ENCODE data around the gene NUB1. TPM values are rescaled to one million over a fixed set of nuclear protein-coding genes. Genes with fewer than 3 reads are reported as not detected.

NUB1 gene
- total RNA-seq, 1 donor from 2014 or later: 55.2 TPM

DNA sequence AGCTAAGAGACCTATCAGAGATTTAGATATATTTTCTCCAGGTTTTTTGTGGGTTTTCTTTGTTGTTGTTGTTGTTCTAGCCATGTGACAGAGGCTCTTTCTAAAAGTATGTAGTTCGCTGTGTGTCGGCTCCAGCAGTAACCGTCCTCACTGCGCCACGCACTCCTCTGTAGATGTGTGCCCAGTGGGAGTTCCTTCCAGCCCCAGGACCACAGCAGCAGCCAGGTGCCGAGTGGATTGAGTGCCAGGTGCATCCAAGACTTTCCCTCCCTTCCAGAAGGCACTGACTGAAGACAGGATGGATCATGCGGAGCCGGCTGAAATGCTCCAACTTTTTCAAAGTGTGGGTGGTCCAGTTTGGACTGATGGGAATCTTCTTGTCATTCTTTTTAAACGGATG is 36.4 kb downstream of the NUB1 start:
- peaks cover 19% of the 10 kb centered on the region for H3K27me3 ChIP-seq
- peaks cover 10% of the 10 kb centered on the region for H3K4me1 ChIP-seq
- H3K9me3 ChIP-seq: no peaks in the 10 kb centered on the region
- no peak overlapping the region for H3K27ac ChIP-seq
- TF ChIP-seq, protein P1, sequence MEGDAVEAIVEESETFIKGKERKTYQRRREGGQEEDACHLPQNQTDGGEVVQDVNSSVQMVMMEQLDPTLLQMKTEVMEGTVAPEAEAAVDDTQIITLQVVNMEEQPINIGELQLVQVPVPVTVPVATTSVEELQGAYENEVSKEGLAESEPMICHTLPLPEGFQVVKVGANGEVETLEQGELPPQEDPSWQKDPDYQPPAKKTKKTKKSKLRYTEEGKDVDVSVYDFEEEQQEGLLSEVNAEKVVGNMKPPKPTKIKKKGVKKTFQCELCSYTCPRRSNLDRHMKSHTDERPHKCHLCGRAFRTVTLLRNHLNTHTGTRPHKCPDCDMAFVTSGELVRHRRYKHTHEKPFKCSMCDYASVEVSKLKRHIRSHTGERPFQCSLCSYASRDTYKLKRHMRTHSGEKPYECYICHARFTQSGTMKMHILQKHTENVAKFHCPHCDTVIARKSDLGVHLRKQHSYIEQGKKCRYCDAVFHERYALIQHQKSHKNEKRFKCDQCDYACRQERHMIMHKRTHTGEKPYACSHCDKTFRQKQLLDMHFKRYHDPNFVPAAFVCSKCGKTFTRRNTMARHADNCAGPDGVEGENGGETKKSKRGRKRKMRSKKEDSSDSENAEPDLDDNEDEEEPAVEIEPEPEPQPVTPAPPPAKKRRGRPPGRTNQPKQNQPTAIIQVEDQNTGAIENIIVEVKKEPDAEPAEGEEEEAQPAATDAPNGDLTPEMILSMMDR (IDR thresholded peaks at IDR 0.05): no peak
- ATAC-seq: no peak
- intact Hi-C loops (cut with DNase I): no loop called here
- peaks cover 53% of the 10 kb centered on the region for H3K36me3 ChIP-seq
- H3K4me3 ChIP-seq: no peak overlapping the region
- DNase-seq: peak; percentile 56

DNA sequence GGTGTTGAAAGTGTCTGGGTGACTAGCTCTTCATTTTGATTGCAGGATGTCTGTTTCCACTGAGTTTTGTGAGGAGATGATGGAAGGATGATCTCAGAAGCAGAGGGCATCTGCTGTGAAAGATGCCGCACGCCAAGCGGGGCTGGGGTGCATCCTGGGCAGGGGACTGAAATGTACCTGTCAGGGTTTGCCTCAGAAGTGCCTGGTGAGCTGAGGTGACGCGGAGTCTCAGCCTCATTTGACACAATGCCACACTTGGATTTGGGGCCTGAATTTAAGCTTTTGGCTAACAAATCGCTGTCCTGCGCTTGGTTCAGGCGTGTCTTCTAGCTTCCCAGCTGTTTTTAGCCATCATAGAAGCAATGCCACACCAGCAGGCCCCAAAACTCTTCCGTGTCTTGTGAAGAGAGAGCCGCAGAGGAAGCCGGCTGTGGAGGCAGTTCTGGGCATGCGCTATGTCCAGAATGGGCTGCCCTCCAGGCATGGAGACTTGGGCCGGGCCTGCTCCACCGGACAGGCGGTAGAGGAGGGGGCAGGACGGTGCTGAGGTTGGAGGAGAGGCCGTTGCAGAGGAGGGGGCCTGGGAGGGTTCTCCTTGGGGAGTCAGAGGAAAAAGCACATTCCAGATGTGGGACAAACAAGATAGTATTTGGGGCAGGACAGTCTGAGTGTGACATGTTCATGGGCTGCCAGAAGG is 37.0 kb downstream of the NUB1 start:
- ATAC-seq (no peak), DNase-seq (peak; percentile 54)
- TF ChIP-seq, protein P1 (IDR thresholded peaks at IDR 0.05): no peak
- H3K4me1 ChIP-seq: peaks cover 10% of the 10 kb centered on the region
- intact Hi-C loops (cut with DNase I): no loop called here
- H3K9me3 ChIP-seq: no peaks in the 10 kb centered on the region
- H3K36me3 ChIP-seq: peaks cover 47% of the 10 kb centered on the region
- no peak overlapping the region for H3K27ac ChIP-seq
- H3K27me3 ChIP-seq: peaks cover 25% of the 10 kb centered on the region
- no peak overlapping the region for H3K4me3 ChIP-seq

DNA sequence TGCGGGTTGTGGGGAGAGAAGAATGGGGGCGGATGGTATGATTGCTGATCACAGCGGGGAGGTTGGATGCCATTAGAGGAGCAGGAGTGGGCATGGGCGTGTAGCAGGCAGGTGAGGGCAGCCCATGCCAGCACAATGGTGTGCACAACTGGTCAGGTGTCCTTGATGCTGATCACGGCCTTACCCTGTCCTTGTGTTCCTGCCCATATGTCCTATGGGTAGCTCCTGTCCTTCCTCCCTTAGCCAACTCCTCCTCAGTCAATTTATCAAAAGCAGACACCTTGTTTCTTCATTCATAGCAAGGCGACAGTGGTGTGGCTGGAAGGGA is 37.5 kb downstream of the NUB1 start:
- intact Hi-C loops (cut with DNase I): no loop called here
- ATAC-seq (no peak), DNase-seq (peak; percentile 38)
- peaks cover 42% of the 10 kb centered on the region for H3K36me3 ChIP-seq
- no peak overlapping the region for H3K27ac ChIP-seq
- TF ChIP-seq, protein P1 (IDR thresholded peaks at IDR 0.05): no peak
- H3K4me3 ChIP-seq: no peak overlapping the region
- H3K27me3 ChIP-seq: peaks cover 27% of the 10 kb centered on the region
- no peaks in the 10 kb centered on the region for H3K9me3 ChIP-seq
- H3K4me1 ChIP-seq: peaks cover 10% of the 10 kb centered on the region

DNA sequence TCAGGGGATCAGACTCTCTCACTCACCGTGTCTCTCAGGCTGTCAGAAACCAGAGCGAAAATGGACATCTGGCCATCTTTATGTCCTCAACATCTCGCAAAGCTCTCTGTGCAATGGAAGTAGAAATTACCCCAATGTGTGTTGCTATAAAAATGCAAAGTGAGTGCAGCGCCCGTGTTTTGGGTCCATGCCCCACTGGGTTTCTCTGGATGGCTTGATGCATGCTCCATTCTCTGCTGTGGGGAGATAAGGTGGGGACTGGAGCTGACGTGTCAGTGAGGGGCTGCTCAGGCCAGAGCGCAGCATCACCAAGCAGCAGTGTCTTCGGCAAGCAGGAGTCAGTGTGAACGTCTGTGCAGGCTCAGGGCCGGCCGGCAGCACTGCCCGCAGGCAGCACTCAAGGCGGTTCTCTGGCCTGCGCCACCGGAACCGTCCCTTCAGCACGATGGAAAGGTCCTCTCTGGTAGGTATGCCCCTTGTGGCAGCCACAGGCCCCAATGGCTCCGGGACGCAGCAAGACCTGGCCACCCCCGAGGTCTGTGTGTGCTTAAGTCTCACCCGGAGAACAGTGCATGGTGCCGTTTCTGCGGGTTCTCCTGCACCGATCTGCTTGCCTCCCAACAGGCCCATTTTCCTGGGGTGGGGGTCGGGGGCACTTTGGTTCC is 38.1 kb downstream of the NUB1 start:
- Histone ChIP-seq H3K27ac (no peak overlapping the region), H3K9me3 (no peaks in the 10 kb centered on the region), H3K4me3 (no peak overlapping the region), H3K36me3 (peaks cover 37% of the 10 kb centered on the region), H3K27me3 (peaks cover 27% of the 10 kb centered on the region), H3K4me1 (peaks cover 10% of the 10 kb centered on the region)
- no peak for ATAC-seq
- DNase-seq: peak; percentile 57
- intact Hi-C loops (cut with DNase I): no loop called here
- TF ChIP-seq, protein P1 (IDR thresholded peaks at IDR 0.05): no peak

DNA sequence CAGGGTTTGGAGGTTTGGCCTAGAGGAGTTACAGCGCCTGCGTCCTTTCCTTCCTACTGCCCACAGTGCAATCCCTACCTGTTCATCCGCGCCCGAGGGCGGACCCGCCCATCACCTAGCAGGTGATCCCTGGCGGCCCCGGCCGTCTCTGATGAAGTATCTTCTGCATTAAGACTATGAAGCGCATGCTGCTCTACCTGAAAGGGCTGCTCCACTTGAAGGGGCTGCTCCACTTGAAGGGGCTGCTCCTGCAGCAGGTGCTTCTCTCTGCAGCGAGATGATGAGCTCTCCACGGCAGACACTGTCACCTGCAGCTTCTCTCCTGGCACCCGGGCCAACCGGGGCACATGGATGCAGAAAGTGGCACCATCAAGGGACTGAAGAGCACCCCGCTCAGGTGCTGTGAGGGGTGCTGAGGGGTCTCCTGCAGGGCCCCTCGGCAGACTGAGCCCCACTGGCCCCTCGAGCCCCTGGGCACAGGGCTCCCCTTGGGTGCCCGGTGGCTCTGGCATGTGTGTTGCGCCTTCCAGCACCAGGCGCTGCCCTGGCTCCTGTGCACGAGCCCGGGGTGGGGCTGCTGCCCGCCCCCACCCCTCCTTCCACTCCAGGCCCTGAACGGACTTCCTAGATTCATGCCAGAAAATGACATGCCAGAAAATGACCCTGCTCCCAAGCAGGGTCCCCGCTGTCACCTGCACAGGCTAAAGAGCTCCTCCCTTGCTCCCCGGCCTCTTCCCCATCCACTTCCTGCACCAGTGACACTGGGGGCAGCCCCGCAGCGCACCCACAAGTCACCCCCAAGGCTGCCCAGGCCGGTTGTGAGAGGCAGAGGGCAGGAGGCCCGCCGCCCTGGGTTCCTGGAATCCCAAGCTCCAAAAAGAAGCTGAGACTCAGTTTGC is 38.8 kb downstream of the NUB1 start:
- ATAC-seq (no peak), DNase-seq (peak; percentile 54)
- H3K36me3 ChIP-seq: peaks cover 33% of the 10 kb centered on the region
- TF ChIP-seq, protein P1 (IDR thresholded peaks at IDR 0.05): no peak
- H3K27ac ChIP-seq: no peak overlapping the region
- no peaks in the 10 kb centered on the region for H3K9me3 ChIP-seq
- H3K27me3 ChIP-seq: peaks cover 27% of the 10 kb centered on the region
- H3K4me1 ChIP-seq: peaks cover 10% of the 10 kb centered on the region
- intact Hi-C loops (cut with DNase I): no loop called here
- H3K4me3 ChIP-seq: no peak overlapping the region

Data from upper lobe of right lung (tissue), 1 donor.